ENCODE results near the gene TSEN34.

The TSEN34 gene

GRCh38 chr19:54149021-54149812 is 41.9 kb upstream of the TSEN34 start:
- TF ChIP-seq CTCF (IDR thresholded peaks at IDR 0.05; ENCODE audit: low read depth, low read length, missing control alignments), result no peak
- no peak overlapping the region for H3K4me3 ChIP-seq (replicated peaks; ENCODE audit: low read depth, low read length)
- DNase-seq (ENCODE audit: extremely low read depth, low read depth), result no peak

- no peak overlapping the region for H3K4me3 ChIP-seq (replicated peaks; ENCODE audit: low read depth, low read length)
- no peak for DNase-seq (ENCODE audit: extremely low read depth, low read depth)
- TF ChIP-seq CTCF (IDR thresholded peaks at IDR 0.05; ENCODE audit: low read depth, low read length, missing control alignments), result no peak
Observed at GRCh38 chr19:54151362-54152035, 39.6 kb upstream of the TSEN34 start.

- TF ChIP-seq CTCF (IDR thresholded peaks at IDR 0.05; ENCODE audit: low read depth, low read length, missing control alignments), result no peak
- H3K4me3 ChIP-seq (replicated peaks; ENCODE audit: low read depth, low read length), result no peak overlapping the region
- no peak for DNase-seq (ENCODE audit: extremely low read depth, low read depth)
Observed at GRCh38 chr19:54152267-54152666, 38.8 kb upstream of the TSEN34 start.

DNA sequence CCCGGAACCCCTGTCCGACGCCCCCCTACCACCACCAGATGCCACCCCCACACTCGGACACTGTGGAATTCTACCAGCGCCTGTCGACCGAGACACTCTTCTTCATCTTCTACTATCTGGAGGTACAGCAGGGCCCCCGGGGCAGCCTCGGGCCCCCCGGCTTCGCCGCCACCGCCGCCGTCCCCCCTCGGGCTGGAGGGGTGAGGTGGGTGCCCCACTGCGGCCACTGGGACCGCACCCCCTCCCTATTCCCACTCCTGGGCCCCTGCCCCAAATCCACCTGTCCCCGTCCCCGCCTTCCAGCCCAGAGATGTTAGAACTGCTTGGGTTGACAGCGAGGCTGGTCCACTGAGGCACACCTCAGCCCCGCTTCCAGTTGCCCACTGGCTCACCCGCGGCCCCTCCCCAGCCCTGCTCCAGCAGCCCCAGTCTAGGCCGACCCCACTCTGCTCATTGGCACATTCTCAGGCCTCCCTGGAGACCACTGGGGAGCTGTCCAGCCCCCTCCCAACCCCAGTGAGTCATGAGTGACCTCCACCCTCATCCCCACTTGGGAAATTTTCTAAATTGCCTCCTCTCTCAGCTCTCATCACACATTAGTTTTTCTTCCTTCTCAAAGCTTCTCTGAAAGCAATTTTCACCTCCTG is 38.1 kb upstream of the TSEN34 start:
- DNase-seq (ENCODE audit: extremely low read depth, low read depth), result no peak
- TF ChIP-seq CTCF (IDR thresholded peaks at IDR 0.05; ENCODE audit: low read depth, low read length, missing control alignments), result no peak
- H3K4me3 ChIP-seq (replicated peaks; ENCODE audit: low read depth, low read length), result no peak overlapping the region

DNA sequence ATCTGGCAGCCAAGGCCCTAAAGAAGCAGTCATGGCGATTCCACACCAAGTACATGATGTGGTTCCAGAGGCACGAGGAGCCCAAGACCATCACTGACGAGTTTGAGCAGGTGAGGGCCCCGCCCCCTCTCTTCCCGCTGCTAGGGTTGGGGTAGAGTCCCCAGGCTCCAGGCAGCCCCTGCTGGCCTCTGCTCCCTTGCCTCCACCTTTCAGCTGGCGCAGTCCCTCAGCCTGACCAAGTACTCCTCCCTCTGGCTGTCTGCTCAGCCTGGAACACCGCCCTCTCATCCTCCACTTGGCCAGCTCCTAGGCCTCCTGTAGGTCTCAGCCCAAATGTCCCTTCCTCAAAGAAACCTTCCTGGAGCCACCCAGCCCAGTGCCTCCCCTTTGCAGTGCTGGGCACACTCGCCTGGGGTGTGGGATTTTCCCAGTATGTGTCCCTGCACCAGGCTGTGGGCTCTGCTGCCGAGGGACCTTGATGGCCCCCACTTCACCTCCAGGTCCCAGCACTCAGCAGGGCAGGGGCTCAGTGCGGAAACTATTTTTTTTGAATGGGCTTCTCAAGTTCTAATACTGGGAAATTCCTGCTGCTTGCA is 37.3 kb upstream of the TSEN34 start:
- DNase-seq (ENCODE audit: extremely low read depth, low read depth), result no peak
- no peak for TF ChIP-seq CTCF (IDR thresholded peaks at IDR 0.05; ENCODE audit: low read depth, low read length, missing control alignments)
- H3K4me3 ChIP-seq (replicated peaks; ENCODE audit: low read depth, low read length), result no peak overlapping the region

GRCh38 chr19:54154603-54155345 is 36.3 kb upstream of the TSEN34 start:
- DNase-seq (ENCODE audit: extremely low read depth, low read depth), result no peak
- no peak overlapping the region for H3K4me3 ChIP-seq (replicated peaks; ENCODE audit: low read depth, low read length)
- TF ChIP-seq CTCF (IDR thresholded peaks at IDR 0.05; ENCODE audit: low read depth, low read length, missing control alignments), result no peak
